Large intestine (tissue), 3 donors: ENCODE results near the gene PKD1. TPM values are rescaled to one million over a fixed set of nuclear protein-coding genes. Genes with fewer than 3 reads are reported as not detected.
A peak's percentile ranks its signal among the peaks of the same experiment; 100 is the strongest.
"Not testable (repeated sequence)": the region's sequence is repeated elsewhere in the genome, so short reads cannot be mapped to it uniquely, and the experiment has no call there.

Source experiments
- DNase-seq, 2 donors: peaks; one replicate each; pipeline versions ENCODE4 v3.0.0 to v3.0.0-alpha.2; 2013
- H3K27ac ChIP-seq: one replicate; pipeline ENCODE4 v1.5.1; 2013; ENCODE audit warnings: low read length
- H3K27me3 ChIP-seq: 2 replicates; pipeline ENCODE4 v1.6.1; 2013; ENCODE audit warnings: low read length; ENCODE audit not compliant: control insufficient read depth, insufficient read depth
- H3K36me3 ChIP-seq: 2 replicates; pipeline ENCODE4 v1.6.1; 2013; ENCODE audit warnings: low read length; ENCODE audit not compliant: control insufficient read depth, insufficient read depth
- H3K4me1 ChIP-seq: one replicate; pipeline ENCODE4 v1.6.1; 2013; ENCODE audit warnings: low read length; ENCODE audit not compliant: control insufficient read depth, insufficient read depth
- H3K4me3 ChIP-seq: one replicate; pipeline ENCODE4 v1.5.1; 2013; ENCODE audit warnings: low read length
- H3K9me3 ChIP-seq: one replicate; pipeline ENCODE4 v1.6.1; 2013; ENCODE audit warnings: mild to moderate bottlenecking, low read depth, low read length, moderate library complexity; ENCODE audit not compliant: control insufficient read depth
- WGBS: methylation state at CpG from one replicate; pipeline ENCODE4 v1.1.5; 2013; ENCODE audit warnings: low lambda C conversion rate; ENCODE audit not compliant: insufficient coverage; 5-methylcytosine and 5-hydroxymethylcytosine counted together
- polyA plus RNA-seq: library from polyadenylated mRNA; unstranded; fragments of 120-200 nt; gene quantifications from one replicate; pipeline ENCODE4 v1.2.1, GENCODE V29; 2013

PKD1 gene
- polyA plus RNA-seq, 1 donor, result 58.4 TPM

DNA sequence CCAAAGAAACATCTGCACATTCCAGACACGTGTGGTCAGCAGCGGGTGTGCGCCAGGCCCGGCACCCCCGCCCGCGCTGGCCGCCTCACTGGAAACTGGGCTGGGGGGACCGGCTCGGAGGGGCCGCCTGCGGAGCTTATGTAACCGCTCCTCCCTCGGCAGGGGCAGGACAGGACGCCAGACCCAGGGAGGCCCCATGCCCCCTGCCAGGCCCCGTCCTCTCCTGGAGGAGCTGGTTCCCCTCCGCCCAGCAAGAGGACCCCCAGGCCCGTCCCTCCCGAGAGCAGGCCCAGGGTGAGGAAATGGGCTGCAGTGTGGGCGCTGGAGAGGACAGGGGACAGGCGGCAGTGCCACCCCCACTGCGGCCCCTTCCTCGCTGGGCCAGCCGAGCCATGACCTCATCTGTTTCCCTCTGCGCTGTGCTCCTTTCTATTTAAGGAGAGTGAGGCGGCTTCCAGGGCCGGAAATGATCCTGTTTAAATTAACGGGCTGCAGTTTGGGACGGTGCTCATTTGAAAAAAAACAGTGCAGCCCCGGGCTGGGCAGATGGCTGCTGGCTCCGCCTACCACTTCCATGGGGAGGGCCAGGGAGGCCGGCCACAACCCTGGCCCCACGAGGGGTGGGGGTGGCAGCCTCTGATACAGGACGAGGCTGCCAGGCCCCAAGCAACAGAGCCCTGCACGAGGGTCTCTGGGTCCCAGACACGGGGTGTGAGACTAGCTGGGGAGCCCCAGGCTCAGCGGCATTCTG, 10.8 kb downstream of the PKD1 start:
- peak; percentile 34 to 60 for DNase-seq
- peak overlapping the region; percentile 90 for H3K27ac ChIP-seq
- not testable (repeated sequence) for H3K36me3 ChIP-seq, H3K27me3 ChIP-seq, H3K9me3 ChIP-seq, H3K4me3 ChIP-seq
- no CpG with 5 or more reads among the region's 37 CpGs for WGBS
- peaks cover 42% of the 10 kb centered on the region for H3K4me1 ChIP-seq

- H3K4me1 ChIP-seq, result peaks cover 42% of the 10 kb centered on the region
- not testable (repeated sequence) for H3K36me3 ChIP-seq, DNase-seq, H3K4me3 ChIP-seq, H3K9me3 ChIP-seq, H3K27me3 ChIP-seq
- H3K27ac ChIP-seq, result peak overlapping the region; percentile 90
- whole genome bisulfite sequencing, result no CpG with 5 or more reads among the region's 11 CpGs
These were observed 11.4 kb downstream of the PKD1 start for GRCh38 chr16:2124377-2124693.

GRCh38 chr16:2123706-2124376, 11.9 kb downstream of the PKD1 start:
- H3K9me3 ChIP-seq, H3K4me3 ChIP-seq, H3K27me3 ChIP-seq, DNase-seq, H3K36me3 ChIP-seq: not testable (repeated sequence)
- no CpG with 5 or more reads among the region's 27 CpGs for WGBS
- H3K4me1 ChIP-seq, result peaks cover 39% of the 10 kb centered on the region
- H3K27ac ChIP-seq, result peak overlapping the region; percentile 90

GRCh38 chr16:2122934-2123683, 12.6 kb downstream of the PKD1 start:
- peaks cover 36% of the 10 kb centered on the region for H3K4me1 ChIP-seq
- peak overlapping the region; percentile 90 for H3K27ac ChIP-seq
- H3K4me3 ChIP-seq, H3K27me3 ChIP-seq, H3K36me3 ChIP-seq, H3K9me3 ChIP-seq, DNase-seq: not testable (repeated sequence)
- no CpG with 5 or more reads among the region's 26 CpGs for WGBS

DNA sequence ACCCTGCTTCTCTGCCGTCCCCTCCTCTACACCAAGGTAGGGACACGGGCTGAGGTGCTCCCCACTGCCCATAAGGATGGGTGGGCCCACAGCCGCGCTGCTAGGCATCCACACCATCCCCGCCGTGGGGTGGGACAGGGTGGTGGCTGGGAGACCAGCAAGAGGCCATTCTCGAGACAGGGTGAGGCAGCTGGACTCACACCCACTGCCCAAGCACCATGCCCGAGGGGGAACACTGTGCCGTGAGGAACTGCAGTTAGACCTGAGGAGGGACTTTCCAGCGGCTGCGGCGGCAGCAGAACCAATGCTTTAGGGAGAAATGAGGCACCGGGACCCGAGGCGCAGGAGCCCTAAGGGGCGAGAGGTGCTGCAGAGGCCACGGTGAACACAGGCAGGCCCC, 13.3 kb downstream of the PKD1 start:
- Histone ChIP-seq H3K27ac (no peak overlapping the region), H3K9me3 (no peaks in the 10 kb centered on the region)

DNA sequence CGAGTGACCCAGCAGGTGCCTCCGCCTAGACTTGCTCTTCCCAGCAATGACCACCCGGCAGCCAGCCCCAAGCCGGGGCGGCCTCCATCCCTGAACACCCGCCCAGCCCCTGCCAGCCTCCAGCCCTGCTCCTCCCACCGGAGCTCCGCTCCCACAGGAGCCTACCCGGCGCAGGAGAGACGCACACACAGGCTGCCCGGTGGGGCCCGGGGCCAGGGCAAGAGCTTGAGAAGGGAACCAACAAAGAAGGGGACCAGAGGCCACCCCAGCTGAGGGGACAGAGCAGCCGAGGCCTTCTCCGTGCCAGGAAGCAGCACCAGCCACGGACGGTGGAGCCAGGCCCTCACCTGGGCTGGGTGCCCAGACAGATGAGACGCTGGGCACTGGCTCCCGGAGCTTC, 13.8 kb downstream of the PKD1 start:
- H3K4me3 ChIP-seq, result no peak overlapping the region
- no peak overlapping the region for H3K27ac ChIP-seq
- H3K36me3 ChIP-seq, result peaks cover 2% of the 10 kb centered on the region
- no peak for DNase-seq
- WGBS, result 90% methylated on average over 2 of the region's 19 CpGs
- H3K27me3 ChIP-seq, result no peaks in the 10 kb centered on the region
- peaks cover 28% of the 10 kb centered on the region for H3K4me1 ChIP-seq
- no peaks in the 10 kb centered on the region for H3K9me3 ChIP-seq

More for the DNA sequence above, 13.3 kb downstream of the PKD1 start:
- no CpG with 5 or more reads among the region's 17 CpGs for WGBS
- Histone ChIP-seq H3K27me3 (no peaks in the 10 kb centered on the region), H3K36me3 (peaks cover 2% of the 10 kb centered on the region), H3K4me1 (peaks cover 34% of the 10 kb centered on the region), H3K4me3 (no peak overlapping the region)
- DNase-seq, result no peak

DNA sequence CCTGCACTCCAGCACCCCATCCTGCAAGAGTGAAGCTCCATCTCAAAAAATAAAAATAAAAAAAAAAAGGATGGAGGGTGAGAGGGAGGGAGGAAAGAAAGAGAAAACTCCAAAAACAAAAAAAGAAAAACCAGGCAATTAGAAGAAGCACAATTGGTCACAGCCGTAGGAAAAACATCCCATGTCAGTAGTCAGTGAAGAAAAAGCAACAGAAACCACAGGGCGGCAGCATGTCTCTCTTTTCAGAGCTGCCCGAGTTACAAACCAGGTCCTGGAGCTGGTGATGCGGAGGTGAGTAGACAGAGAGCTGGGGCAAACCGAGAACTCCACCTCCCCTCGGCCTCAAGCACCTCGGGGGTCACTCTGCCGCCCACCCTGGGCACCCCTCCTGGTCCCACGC, 14.4 kb downstream of the PKD1 start:
- not testable (repeated sequence) for H3K36me3 ChIP-seq, H3K27me3 ChIP-seq, H3K27ac ChIP-seq, DNase-seq, H3K9me3 ChIP-seq, H3K4me3 ChIP-seq
- no CpG with 5 or more reads among the region's 9 CpGs for WGBS
- peaks cover 25% of the 10 kb centered on the region for H3K4me1 ChIP-seq

- not testable (repeated sequence) for H3K27me3 ChIP-seq, H3K27ac ChIP-seq, H3K4me3 ChIP-seq, DNase-seq, H3K9me3 ChIP-seq, H3K36me3 ChIP-seq, H3K4me1 ChIP-seq
- WGBS, result no CpG with 5 or more reads among the region's 35 CpGs
These were observed 17.6 kb downstream of the PKD1 start for GRCh38 chr16:2117960-2118722.

GRCh38 chr16:2117341-2117740, 18.4 kb downstream of the PKD1 start:
- not testable (repeated sequence) for H3K36me3 ChIP-seq, H3K4me1 ChIP-seq, H3K4me3 ChIP-seq, H3K27ac ChIP-seq, DNase-seq, H3K27me3 ChIP-seq, H3K9me3 ChIP-seq
- WGBS, result no CpG with 5 or more reads among the region's 25 CpGs

- H3K4me3 ChIP-seq, H3K9me3 ChIP-seq, H3K27me3 ChIP-seq, H3K4me1 ChIP-seq, H3K27ac ChIP-seq, H3K36me3 ChIP-seq, DNase-seq: not testable (repeated sequence)
- no CpG with 5 or more reads among the region's 24 CpGs for WGBS
These were observed 19.3 kb downstream of the PKD1 start for GRCh38 chr16:2116428-2116827.
